HepG2 (cell line): ENCODE data around the gene CDHR3. TPM values are rescaled to one million over a fixed set of nuclear protein-coding genes. Genes with fewer than 3 reads are reported as not detected.

Experiments
- ATAC-seq: fragments of 200-7000 bp; cut with Tn5 transposase; 3 replicates; pipeline ENCODE4 v1.9.1; 2020; ENCODE audit warnings: mild to moderate bottlenecking, moderate library complexity
- BruUV-seq: library from RNA; stranded (reverse); fragments of 400-500 nt; replicated peaks from 2 replicates; lab custom pipeline; 2021; lab: Mats Ljungman, UMichigan
- CTCF ChIA-PET: fragments of 300-600 bp; formaldehyde crosslinking; extraction: SDS; loops from one replicate; lab custom pipeline; 2021; ENCODE audit warnings: low total read pairs, inconsistent platforms, low intra/inter-chr PET ratio; lab: Yijun Ruan, JAX
- POLR2A ChIA-PET: fragments of 350-600 bp; sonication (Branson Sonifier 250); formaldehyde crosslinking; loops from one replicate; lab custom pipeline; 2020; ENCODE audit warnings: antibody characterized with exemption, inconsistent platforms; lab: Yijun Ruan, JAX
- DNase-seq: peaks from one replicate; pipeline ENCODE4 v3.0.0-alpha.2; 2015; ENCODE audit warnings: low spot score
- FAIRE-seq: peaks from 3 replicates; lab custom pipeline; 2011; peaks lifted over from hg19 to GRCh38; lab: Jason Lieb, UNC
- H2AFZ ChIP-seq: one replicate; pipeline ENCODE4 v1.6.1; 2011; ENCODE audit warnings: low read length, inconsistent platforms
- H3K27ac ChIP-seq: fragments of 300-600 bp; 3 replicates; pipeline ENCODE4 v1.8.0; 2011; ENCODE audit warnings: mixed run types, mild to moderate bottlenecking, mixed read lengths, low read length, inconsistent platforms; ENCODE audit not compliant: insufficient read depth; ENCODE audit errors: extremely low read length
- H3K27me3 ChIP-seq, 2 experiments: fragments of 200-600 bp in 1 of 2; 2 replicates in 1 of 2; 3 replicates in 1 of 2; pipeline versions ENCODE4 v1.6.0 to v1.8.0; 2011; ENCODE audit warnings: low read length in 2 of 2, mild to moderate bottlenecking in 2 of 2, moderate library complexity in 2 of 2, inconsistent platforms in 1 of 2; ENCODE audit not compliant: insufficient read depth in 2 of 2, control insufficient read depth in 1 of 2
- H3K36me3 ChIP-seq, 2 experiments: fragments of 200-600 bp in 1 of 2; replicated peaks in 1 of 2; 2 replicates in 1 of 2; 3 replicates in 1 of 2; pipeline versions ENCODE4 v1.5.1 to v1.8.0; 2011; ENCODE audit warnings: low read length in 2 of 2, inconsistent platforms in 1 of 2; ENCODE audit not compliant: insufficient read depth in 2 of 2, control insufficient read depth in 1 of 2
- H3K4me1 ChIP-seq: 2 replicates; pipeline ENCODE4 v1.5.1; 2012; ENCODE audit warnings: low read length, inconsistent platforms; ENCODE audit not compliant: insufficient read depth
- H3K4me2 ChIP-seq: 2 replicates; pipeline ENCODE4 v1.6.0; 2011; ENCODE audit warnings: low read depth, low read length, inconsistent platforms
- H3K4me3 ChIP-seq, 3 experiments: fragments of 200-600 bp in 1 of 3; sonication (generic), shearing (Covaris generic) in 1 of 3; replicated peaks in 1 of 3; 2 replicates each; pipeline ENCODE4 v1.5.1; 2011 to 2016; ENCODE audit warnings: low read length in 3 of 3, inconsistent platforms in 2 of 3, low read depth in 2 of 3, mild to moderate bottlenecking in 2 of 3, control low read depth in 1 of 3, mixed read lengths in 1 of 3; ENCODE audit not compliant: insufficient read depth in 1 of 3
- H3K79me2 ChIP-seq: one replicate; pipeline ENCODE4 v1.6.1; 2011; ENCODE audit warnings: low read length, inconsistent platforms; ENCODE audit not compliant: insufficient read depth
- H3K9ac ChIP-seq: 2 replicates; pipeline ENCODE4 v1.6.0; 2011; ENCODE audit warnings: mild to moderate bottlenecking, low read depth, low read length, inconsistent platforms; ENCODE audit not compliant: insufficient read depth
- H3K9me3 ChIP-seq: 2 replicates; pipeline ENCODE4 v1.5.1; 2012; ENCODE audit warnings: mild to moderate bottlenecking, low read length
- H4K20me1 ChIP-seq: 2 replicates; pipeline ENCODE4 v1.6.0; 2011; ENCODE audit warnings: inconsistent platforms, mild to moderate bottlenecking, low read length, moderate library complexity; ENCODE audit not compliant: insufficient read depth
- CBX2 ChIP-seq, 2 experiments: fragments of 200-600 bp in 1 of 2; sonication (generic); formaldehyde crosslinking in 1 of 2; IDR thresholded peaks; 2 replicates each; pipeline versions ENCODE4 v1.7.0 to v1.8.1; 2018 to 2022; ENCODE audit warnings: low read depth in 2 of 2, low read length in 1 of 2, mild to moderate bottlenecking in 1 of 2, missing genetic modification reagents in 1 of 2
- HOXA7 ChIP-seq: sonication (generic); formaldehyde crosslinking; IDR thresholded peaks from 2 replicates; pipeline ENCODE4 v1.8.1; 2022; ENCODE audit warnings: mild to moderate bottlenecking, missing genetic modification reagents, moderate library complexity
- NFYB ChIP-seq: sonication (generic); formaldehyde crosslinking; IDR thresholded peaks from 2 replicates; pipeline ENCODE4 v1.4.0; 2020; ENCODE audit warnings: missing genetic modification reagents
- NFYC ChIP-seq: IDR thresholded peaks from 2 replicates; pipeline ENCODE4 v1.6.1; 2016; ENCODE audit warnings: missing genetic modification reagents, missing compliant biosample characterization
- NR2F2 ChIP-seq: IDR thresholded peaks from 2 replicates; pipeline ENCODE4 v1.6.1; 2012; ENCODE audit warnings: low read depth, inconsistent platforms, borderline replicate concordance
- WGBS: methylation state at CpG from one replicate; pipeline ENCODE4 v1.1.6; 2017; ENCODE audit warnings: low lambda C conversion rate; 5-methylcytosine and 5-hydroxymethylcytosine counted together
- in situ Hi-C: cut with HindIII; loops from 2 replicates; pipeline ENCODE4 v1.10.0; 2017; ENCODE audit warnings: low pct_unique_long_range_greater_than_20kb; ENCODE audit not compliant: extremely low pct_ligation_motif_present
- intact Hi-C: fragments of 100-400 bp; cut with micrococcal nuclease; formaldehyde crosslinking; loops from one replicate; pipeline ENCODE4 v1.10.0; 2022; ENCODE audit not compliant: unreplicated experiment
- polyA plus RNA-seq, 8 experiments: library from polyadenylated mRNA; depleted of rRNA in 3 of 8; stranded (reverse) in 7 of 8; unstranded in 1 of 8; fragments of >200 nt; fragmentation: Illumina TruSeq in 4 of 8; extraction: Trizol in 4 of 8; gene quantifications; 2 replicates each; pipeline versions ENCODE4 v1.2.1 to v1.2.3, GENCODE V29; 2011 to 2016; ENCODE audit warnings: low read depth in 4 of 8, missing spikeins in 1 of 8, mixed read lengths in 1 of 8; ENCODE audit not compliant: insufficient read depth in 1 of 8
- total RNA-seq, 5 experiments: library from RNA; depleted of rRNA; stranded (reverse); fragments of >200 nt; fragmentation: Illumina TruSeq; extraction: Trizol; gene quantifications; 2 replicates each; pipeline ENCODE4 v1.2.3, GENCODE V29; 2016; ENCODE audit warnings: low read depth in 1 of 5

The CDHR3 gene
- total and polyA plus RNA-seq, 2 of the 13 experiments (the other 11 are each of a cell fraction or from before 2014, with no cell fraction given) = 6.5 to 11.8 TPM

DNA sequence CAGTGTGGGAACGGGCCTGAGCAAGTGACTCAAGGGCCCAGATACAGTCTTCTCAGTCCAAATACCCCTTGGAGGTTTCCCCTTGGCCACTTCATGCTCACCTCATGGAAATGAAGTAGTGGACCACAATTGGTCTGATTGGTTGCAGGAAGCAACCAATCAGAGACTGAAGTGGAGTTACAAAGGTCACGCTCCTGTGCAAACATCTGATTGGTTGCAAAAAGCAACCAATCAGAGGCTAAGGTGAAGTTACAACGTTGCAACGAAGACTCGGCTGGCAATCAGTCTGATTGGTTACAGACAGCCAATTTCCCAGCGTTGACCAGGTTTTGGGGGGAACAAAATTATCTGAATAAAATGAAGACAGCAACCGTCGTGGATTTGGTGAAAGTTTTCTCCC lies 72.5 kb downstream of the CDHR3 start:
- DNase-seq (no peak), ATAC-seq (no peak), FAIRE-seq (peak; percentile 15)
- H3K36me3 ChIP-seq = no peaks in the 10 kb centered on the region
- H3K4me3 ChIP-seq = no peak overlapping the region
- CTCF ChIA-PET = no interaction called here
- in situ Hi-C loops = no loop called here
- no peaks in the 10 kb centered on the region for H4K20me1 ChIP-seq
- intact Hi-C loops = no loop called here
- H3K27ac ChIP-seq = no peak overlapping the region
- H3K27me3 ChIP-seq = 0 out of 5 replicates have a peak, but pooled peaks cover 0 to 5% of the 10 kb centered on the region in 2 experiments
- H2AFZ ChIP-seq = no peak overlapping the region
- BruUV-seq = no TSS peak
- no peak overlapping the region for H3K4me2 ChIP-seq
- WGBS = 55% methylated on average over 8 of the region's 8 CpGs
- no peaks in the 10 kb centered on the region for H3K4me1 ChIP-seq
- POLR2A ChIA-PET = no interaction called here
- peak; percentile 64 for TF ChIP-seq NFYC (CRISPR knock-in tag)
- no peak for TF ChIP-seq HOXA7
- TF ChIP-seq NFYB = peak; percentile 59
- H3K9ac ChIP-seq = no peak overlapping the region
- H3K9me3 ChIP-seq = no peaks in the 10 kb centered on the region
- no peaks in the 10 kb centered on the region for H3K79me2 ChIP-seq

DNA sequence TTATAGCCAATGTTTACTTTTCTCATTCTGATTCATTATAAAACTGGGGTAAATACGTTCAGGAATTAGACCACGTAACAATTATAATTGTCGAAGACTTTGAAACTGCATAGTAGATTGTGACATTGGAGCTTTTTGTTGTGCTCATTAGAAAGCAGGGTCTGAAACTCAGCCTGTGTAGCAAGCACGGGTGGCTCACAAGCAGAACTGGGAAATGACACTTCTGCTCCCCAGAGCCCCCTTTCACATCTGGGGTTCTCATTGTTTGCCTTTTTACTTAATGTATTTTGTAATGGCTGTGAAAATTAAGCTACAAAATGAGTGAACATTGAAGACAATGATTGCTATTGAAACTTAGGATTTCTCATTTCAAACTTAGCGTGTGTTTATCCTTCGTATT lies 72.9 kb downstream of the CDHR3 start:
- Histone ChIP-seq H3K79me2 (no peaks in the 10 kb centered on the region), H3K9ac (no peak overlapping the region), H2AFZ (no peak overlapping the region), H3K36me3 (no peaks in the 10 kb centered on the region), H3K9me3 (no peaks in the 10 kb centered on the region), H3K27ac (no peak overlapping the region), H3K4me2 (no peak overlapping the region), H4K20me1 (no peaks in the 10 kb centered on the region), H3K4me1 (no peaks in the 10 kb centered on the region), H3K4me3 (no peak overlapping the region), H3K27me3 (0 out of 5 replicates have a peak, but pooled peaks cover 0 to 5% of the 10 kb centered on the region in 2 experiments)
- 59% methylated on average over 6 of the region's 6 CpGs for WGBS
- BruUV-seq = no TSS peak
- in situ Hi-C loops = no loop called here
- ChIA-PET CTCF (no interaction called here), POLR2A (interaction anchor here (0.6 kb wide), 1 partner anchor 76 kb away, joined by 3 read pairs; the partner anchor contains the start of gene SYPL1)
- intact Hi-C loops = no loop called here
- no peak for DNase-seq
- ATAC-seq = no peak
- FAIRE-seq = no peak
- TF ChIP-seq CBX2 (IDR thresholded peaks at IDR 0.05; ENCODE audit: low read depth, low read length) = no peak
- no peak for TF ChIP-seq CBX2 (CRISPR knock-in tag; IDR thresholded peaks at IDR 0.05; ENCODE audit: low read depth)
- no peak for TF ChIP-seq NR2F2
- TF ChIP-seq, all 625 proteins: peak for 0
